Measurements from ENCODE around the gene DACT3. TPM values are rescaled to one million over a fixed set of nuclear protein-coding genes. Genes with fewer than 3 reads are reported as not detected.

The DACT3 gene, protein sequence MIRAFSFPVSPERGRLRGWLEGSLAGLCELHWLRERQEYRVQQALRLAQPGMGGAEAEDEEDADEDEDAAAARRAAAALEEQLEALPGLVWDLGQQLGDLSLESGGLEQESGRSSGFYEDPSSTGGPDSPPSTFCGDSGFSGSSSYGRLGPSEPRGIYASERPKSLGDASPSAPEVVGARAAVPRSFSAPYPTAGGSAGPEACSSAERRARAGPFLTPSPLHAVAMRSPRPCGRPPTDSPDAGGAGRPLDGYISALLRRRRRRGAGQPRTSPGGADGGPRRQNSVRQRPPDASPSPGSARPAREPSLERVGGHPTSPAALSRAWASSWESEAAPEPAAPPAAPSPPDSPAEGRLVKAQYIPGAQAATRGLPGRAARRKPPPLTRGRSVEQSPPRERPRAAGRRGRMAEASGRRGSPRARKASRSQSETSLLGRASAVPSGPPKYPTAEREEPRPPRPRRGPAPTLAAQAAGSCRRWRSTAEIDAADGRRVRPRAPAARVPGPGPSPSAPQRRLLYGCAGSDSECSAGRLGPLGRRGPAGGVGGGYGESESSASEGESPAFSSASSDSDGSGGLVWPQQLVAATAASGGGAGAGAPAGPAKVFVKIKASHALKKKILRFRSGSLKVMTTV
- 13.8 TPM for total RNA-seq

DNA sequence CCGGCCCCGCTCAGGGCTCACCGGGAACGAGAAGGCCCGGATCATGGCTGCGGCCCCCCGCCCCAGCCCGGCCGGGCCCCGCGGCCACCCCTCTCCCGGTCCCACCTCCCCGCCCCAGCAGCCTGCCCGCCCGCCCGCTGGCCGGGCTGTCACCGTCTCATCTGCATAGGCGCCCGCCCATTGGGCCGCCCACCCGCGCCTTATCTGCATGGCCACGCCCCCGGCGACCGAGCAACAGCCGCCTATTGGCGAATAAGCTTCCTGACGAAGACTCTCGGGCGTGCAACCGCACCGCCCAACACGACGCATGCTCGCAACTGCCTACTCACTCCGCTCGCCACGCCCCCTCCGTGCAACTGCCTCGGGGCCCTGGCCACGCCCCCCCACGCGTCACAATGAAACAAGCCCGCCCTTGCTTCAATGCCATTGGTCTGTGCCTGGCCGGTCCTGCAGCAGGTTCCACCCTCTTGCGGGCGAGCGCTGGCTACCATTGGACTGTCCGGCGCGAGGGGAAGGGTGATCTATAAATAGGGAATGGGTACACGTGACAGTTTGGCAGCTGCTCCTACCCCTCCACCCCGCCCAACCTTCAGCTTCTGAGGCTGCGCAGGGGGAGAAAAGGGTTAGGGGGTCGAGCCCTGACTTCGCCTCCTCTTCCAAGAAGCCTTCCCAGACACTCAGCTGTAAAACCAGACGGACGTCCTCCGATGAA is at the start of gene DACT3:
TSS of gene DACT3 (minus strand) at position 163 of the 712 bp plus-strand sequence. CDS start at position 45, 118 bp downstream.
- H3K4me3 ChIP-seq = peak within 1 kb of the TSS; percentile 56 to 74
- no peaks in the 10 kb centered on the region for H3K27me3 ChIP-seq
- peak within 1 kb of the TSS; percentile 94 for H3K27ac ChIP-seq
- peak; percentile 100 for DNase-seq (ENCODE audit: extremely low spot score in 2 of 2)
- no peaks in the 10 kb centered on the region for H3K9me3 ChIP-seq
- H3K36me3 ChIP-seq = no peaks in the 10 kb centered on the region
- intact Hi-C loops (cut with DNase I) = loop anchor here (5.0 kb wide), 2 partner anchors 34 to 49 kb away; partner anchors contain the start of gene PTGIR
- TF ChIP-seq, protein P1, sequence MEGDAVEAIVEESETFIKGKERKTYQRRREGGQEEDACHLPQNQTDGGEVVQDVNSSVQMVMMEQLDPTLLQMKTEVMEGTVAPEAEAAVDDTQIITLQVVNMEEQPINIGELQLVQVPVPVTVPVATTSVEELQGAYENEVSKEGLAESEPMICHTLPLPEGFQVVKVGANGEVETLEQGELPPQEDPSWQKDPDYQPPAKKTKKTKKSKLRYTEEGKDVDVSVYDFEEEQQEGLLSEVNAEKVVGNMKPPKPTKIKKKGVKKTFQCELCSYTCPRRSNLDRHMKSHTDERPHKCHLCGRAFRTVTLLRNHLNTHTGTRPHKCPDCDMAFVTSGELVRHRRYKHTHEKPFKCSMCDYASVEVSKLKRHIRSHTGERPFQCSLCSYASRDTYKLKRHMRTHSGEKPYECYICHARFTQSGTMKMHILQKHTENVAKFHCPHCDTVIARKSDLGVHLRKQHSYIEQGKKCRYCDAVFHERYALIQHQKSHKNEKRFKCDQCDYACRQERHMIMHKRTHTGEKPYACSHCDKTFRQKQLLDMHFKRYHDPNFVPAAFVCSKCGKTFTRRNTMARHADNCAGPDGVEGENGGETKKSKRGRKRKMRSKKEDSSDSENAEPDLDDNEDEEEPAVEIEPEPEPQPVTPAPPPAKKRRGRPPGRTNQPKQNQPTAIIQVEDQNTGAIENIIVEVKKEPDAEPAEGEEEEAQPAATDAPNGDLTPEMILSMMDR (IDR thresholded peaks at IDR 0.05) = peak in 2 of 3 experiments; percentile 9 to 27
- TF ChIP-seq POLR2AphosphoS5 (IDR thresholded peaks at IDR 0.05; ENCODE audit: insufficient read depth in 1 of 2, low read depth in 1 of 2) (peak; percentile 79 to 90), POLR2A (IDR thresholded peaks at IDR 0.05) (peak in 1 of 2 donors; percentile 50)
- H3K4me1 ChIP-seq = peaks cover 38% of the 10 kb centered on the region

DNA sequence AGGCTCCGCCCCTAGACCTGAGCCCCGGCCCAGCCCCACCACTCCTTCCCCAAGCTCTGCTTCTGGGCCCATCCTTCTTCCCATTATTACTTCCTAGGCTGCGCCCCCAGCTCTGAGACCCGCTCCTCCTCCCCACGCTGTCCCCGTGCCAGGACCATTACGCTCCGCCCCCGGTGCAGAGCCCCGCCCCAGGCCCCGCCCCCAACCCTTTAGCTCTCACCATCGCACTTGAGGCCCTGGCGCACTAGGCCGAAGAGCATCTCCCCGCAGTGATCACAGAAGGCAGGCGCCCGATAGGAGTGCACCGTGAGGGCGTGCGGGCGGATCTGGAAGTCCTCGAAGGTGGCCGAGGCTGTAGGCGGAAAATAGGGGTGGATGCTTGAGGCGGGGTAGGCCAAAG is 49.7 kb upstream of the DACT3 start:
- intact Hi-C loops (cut with DNase I) = no loop called here
- Histone ChIP-seq H3K9me3 (no peaks in the 10 kb centered on the region), H3K4me1 (peaks cover 12% of the 10 kb centered on the region), H3K27ac (no peak overlapping the region), H3K4me3 (no peak overlapping the region), H3K27me3 (no peaks in the 10 kb centered on the region), H3K36me3 (peaks cover 0 to 19% of the 10 kb centered on the region in 2 donors)
- TF ChIP-seq, protein P1 (IDR thresholded peaks at IDR 0.05) = no peak
- TF ChIP-seq POLR2AphosphoS5 (IDR thresholded peaks at IDR 0.05; ENCODE audit: insufficient read depth in 1 of 2, low read depth in 1 of 2) (no peak), POLR2A (IDR thresholded peaks at IDR 0.05) (no peak)
- DNase-seq (ENCODE audit: extremely low spot score in 2 of 2) = no peak

DNA sequence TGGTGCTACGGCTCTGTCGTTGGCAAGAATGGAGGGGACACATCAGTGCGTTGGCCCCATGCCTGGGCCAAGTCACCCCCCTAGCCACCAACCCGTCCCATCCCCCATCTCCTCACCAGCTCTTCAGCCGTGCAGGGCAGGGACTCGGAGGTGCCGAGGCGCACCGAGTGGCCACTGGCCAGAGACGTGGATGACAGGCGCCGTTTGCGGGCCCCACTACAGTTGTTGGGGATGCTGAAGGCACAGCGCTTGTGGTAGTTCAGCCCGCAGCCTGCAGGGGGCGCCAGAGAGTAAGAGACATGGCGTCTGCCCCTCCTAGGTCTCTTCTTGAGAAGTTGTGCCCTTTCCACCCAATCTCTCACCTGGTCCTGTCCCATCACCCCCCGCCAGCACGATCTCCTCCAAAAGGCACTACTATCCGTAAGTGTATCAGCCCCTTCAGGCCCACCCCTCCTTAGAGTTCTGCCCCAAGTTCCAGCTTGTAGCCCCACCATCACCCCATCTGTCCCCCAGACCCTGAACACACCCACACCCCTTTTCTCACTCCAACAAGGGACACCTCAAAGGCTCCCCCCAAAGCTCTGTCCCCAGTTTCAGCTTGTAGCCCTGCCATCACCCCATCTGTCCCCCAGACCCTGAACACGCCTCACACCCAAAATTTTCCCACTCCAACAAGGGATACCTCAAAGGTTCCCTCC is 43.5 kb upstream of the DACT3 start:
- Histone ChIP-seq H3K4me3 (no peak overlapping the region), H3K27me3 (no peaks in the 10 kb centered on the region), H3K4me1 (no peaks in the 10 kb centered on the region), H3K9me3 (no peaks in the 10 kb centered on the region), H3K27ac (no peak overlapping the region), H3K36me3 (peaks cover 0 to 57% of the 10 kb centered on the region in 2 donors)
- DNase-seq (ENCODE audit: extremely low spot score in 2 of 2) = no peak
- intact Hi-C loops (cut with DNase I) = no loop called here
- no peak for TF ChIP-seq POLR2A (IDR thresholded peaks at IDR 0.05)
- TF ChIP-seq, protein P1 (IDR thresholded peaks at IDR 0.05) = peak; percentile 76 to 95 (median 86)

DNA sequence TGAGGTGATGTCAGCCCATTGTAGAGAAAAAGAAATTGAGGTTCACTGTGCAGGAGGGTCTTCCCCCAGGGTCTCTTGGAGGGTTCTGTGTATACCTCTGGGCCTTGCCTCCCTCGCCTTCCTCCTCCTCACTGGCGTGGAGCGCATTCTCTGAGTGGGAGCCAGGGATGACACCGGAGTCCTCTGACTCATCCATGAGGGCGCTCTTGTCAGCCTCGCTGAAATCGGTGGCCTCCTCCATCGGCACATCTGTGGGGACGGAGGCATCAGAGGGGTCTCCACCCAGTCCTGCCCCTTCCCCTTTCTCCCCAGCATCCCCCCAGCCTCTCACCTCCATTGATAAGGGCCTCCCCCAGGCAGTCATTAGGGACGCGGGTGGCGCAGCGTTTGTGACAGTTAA is 39.7 kb upstream of the DACT3 start:
- peaks cover 0 to 79% of the 10 kb centered on the region in 2 donors for H3K36me3 ChIP-seq
- no peaks in the 10 kb centered on the region for H3K9me3 ChIP-seq
- no peak overlapping the region for H3K4me3 ChIP-seq
- DNase-seq (ENCODE audit: extremely low spot score in 2 of 2) = no peak
- TF ChIP-seq POLR2A (IDR thresholded peaks at IDR 0.05) = no peak
- TF ChIP-seq, protein P1 (IDR thresholded peaks at IDR 0.05) = no peak
- TF ChIP-seq POLR2AphosphoS5 (IDR thresholded peaks at IDR 0.05; ENCODE audit: insufficient read depth in 1 of 2, low read depth in 1 of 2) = no peak
- peaks cover 12% of the 10 kb centered on the region for H3K4me1 ChIP-seq
- H3K27me3 ChIP-seq = no peaks in the 10 kb centered on the region
- intact Hi-C loops (cut with DNase I) = no loop called here
- no peak overlapping the region for H3K27ac ChIP-seq
